Lower leg skin (tissue), 4 donors: ENCODE measurements around the gene SORCS2. TPM values are rescaled to one million over a fixed set of nuclear protein-coding genes. Genes with fewer than 3 reads are reported as not detected.

Experiments used
- DNase-seq, 2 donors: peaks; one replicate each; pipeline ENCODE4 v3.0.0-alpha.2; 2019; ENCODE audit warnings: low spot score in 2 of 2
- H3K4me3 ChIP-seq: fragments of 200-600 bp; sonication (generic); 2 replicates; pipeline ENCODE4 v1.5.1; 2017; ENCODE audit warnings: mild to moderate bottlenecking, low read depth; ENCODE audit not compliant: poor library complexity, severe bottlenecking
- POLR2A ChIP-seq, 2 donors: fragments of 450-650 bp; IDR thresholded peaks; one replicate each; pipeline ENCODE4 v1.6.1; 2016 to 2017; ENCODE audit warnings: antibody characterized with exemption in 2 of 2, mild to moderate bottlenecking in 1 of 2, moderate library complexity in 1 of 2
- WGBS, 2 donors: methylation state at CpG; one replicate each; pipeline ENCODE4 v1.1.5; 2018; 5-methylcytosine and 5-hydroxymethylcytosine counted together
- intact Hi-C: fragments of 100-400 bp; cut with DNase I; formaldehyde crosslinking; loops from one replicate; pipeline ENCODE4 v1.15.0; 2023; ENCODE audit warnings: low total_unique reads
- total RNA-seq, 4 donors: library from RNA; depleted of rRNA; stranded (reverse); fragments of >200 nt; gene quantifications; one replicate each; pipeline ENCODE4 v1.1.0, GENCODE V29; 2016
- TF ChIP-seq, protein P1 (sequence below), 3 donors: fragments of 450-650 bp; IDR thresholded peaks; one replicate each; pipeline ENCODE4 v1.5.1; 2016; ENCODE audit warnings: antibody characterized with exemption in 3 of 3, mild to moderate bottlenecking in 3 of 3, moderate library complexity in 2 of 3

Gene SORCS2
- total RNA-seq, 4 donors from 2014 or later = 1.1 to 6.4 (median 1.5) TPM

DNA sequence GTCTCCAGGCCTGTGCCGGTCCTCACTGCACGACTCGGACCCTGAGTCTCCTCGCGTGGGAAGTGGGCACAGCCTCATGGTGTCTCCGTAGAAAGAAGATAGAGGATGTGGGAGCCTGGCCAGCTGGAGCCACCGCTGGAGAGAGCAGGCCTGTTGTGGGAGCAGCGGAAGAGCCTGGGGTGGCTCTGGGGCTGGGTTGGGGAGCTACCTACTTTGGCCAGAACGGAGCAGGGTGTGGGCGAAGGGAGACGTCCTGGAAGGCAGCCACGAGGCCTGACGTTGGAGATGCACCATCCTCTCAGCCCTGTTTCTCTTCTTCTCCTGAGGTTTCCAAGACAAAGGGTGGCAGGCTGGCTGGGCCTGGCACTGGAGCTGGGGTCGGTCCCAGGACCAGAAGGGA is 93.8 kb downstream of the SORCS2 start:
- intact Hi-C loops = loop anchor here (5.0 kb wide), 1 partner anchor 89 kb away; no protein-coding TSS in a partner anchor

DNA sequence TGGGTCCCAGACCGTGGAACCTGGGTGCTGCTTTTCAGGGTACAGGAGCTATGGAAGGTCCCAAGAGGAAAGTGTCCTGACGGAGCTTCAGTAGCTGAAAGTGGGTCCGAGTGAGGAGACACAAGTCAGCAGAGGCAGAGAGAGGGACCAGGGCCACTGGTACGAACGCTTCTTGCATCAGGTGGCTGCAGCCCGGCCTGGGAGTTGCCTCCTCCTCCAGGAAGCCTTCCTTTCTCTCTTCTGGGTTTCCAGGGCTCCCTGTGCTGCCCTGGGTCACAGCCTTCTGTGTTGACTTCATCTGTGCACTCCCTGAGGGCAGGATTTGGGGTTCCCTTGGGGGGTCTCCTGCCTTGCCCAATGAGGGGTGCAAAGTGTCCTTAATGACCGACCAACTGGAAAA is 94.5 kb downstream of the SORCS2 start:
- 86 to 89% methylated on average over 7 of the region's 7 CpGs for WGBS, 2 donors
- intact Hi-C loops = loop anchor here (5.0 kb wide), 1 partner anchor 89 kb away; no protein-coding TSS in a partner anchor
- no peak for DNase-seq
- no peak for TF ChIP-seq POLR2A (IDR thresholded peaks at IDR 0.05)
- TF ChIP-seq, protein P1, sequence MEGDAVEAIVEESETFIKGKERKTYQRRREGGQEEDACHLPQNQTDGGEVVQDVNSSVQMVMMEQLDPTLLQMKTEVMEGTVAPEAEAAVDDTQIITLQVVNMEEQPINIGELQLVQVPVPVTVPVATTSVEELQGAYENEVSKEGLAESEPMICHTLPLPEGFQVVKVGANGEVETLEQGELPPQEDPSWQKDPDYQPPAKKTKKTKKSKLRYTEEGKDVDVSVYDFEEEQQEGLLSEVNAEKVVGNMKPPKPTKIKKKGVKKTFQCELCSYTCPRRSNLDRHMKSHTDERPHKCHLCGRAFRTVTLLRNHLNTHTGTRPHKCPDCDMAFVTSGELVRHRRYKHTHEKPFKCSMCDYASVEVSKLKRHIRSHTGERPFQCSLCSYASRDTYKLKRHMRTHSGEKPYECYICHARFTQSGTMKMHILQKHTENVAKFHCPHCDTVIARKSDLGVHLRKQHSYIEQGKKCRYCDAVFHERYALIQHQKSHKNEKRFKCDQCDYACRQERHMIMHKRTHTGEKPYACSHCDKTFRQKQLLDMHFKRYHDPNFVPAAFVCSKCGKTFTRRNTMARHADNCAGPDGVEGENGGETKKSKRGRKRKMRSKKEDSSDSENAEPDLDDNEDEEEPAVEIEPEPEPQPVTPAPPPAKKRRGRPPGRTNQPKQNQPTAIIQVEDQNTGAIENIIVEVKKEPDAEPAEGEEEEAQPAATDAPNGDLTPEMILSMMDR (IDR thresholded peaks at IDR 0.05) = no peak
- no peak overlapping the region for H3K4me3 ChIP-seq

More for the DNA sequence above, 93.8 kb downstream of the SORCS2 start:
- no peak for DNase-seq
- H3K4me3 ChIP-seq = no peak overlapping the region
- no peak for TF ChIP-seq POLR2A (IDR thresholded peaks at IDR 0.05)
- TF ChIP-seq, protein P1 (IDR thresholded peaks at IDR 0.05) = no peak
- 26 to 41% methylated on average over 14 of the region's 14 CpGs for WGBS, 2 donors

DNA sequence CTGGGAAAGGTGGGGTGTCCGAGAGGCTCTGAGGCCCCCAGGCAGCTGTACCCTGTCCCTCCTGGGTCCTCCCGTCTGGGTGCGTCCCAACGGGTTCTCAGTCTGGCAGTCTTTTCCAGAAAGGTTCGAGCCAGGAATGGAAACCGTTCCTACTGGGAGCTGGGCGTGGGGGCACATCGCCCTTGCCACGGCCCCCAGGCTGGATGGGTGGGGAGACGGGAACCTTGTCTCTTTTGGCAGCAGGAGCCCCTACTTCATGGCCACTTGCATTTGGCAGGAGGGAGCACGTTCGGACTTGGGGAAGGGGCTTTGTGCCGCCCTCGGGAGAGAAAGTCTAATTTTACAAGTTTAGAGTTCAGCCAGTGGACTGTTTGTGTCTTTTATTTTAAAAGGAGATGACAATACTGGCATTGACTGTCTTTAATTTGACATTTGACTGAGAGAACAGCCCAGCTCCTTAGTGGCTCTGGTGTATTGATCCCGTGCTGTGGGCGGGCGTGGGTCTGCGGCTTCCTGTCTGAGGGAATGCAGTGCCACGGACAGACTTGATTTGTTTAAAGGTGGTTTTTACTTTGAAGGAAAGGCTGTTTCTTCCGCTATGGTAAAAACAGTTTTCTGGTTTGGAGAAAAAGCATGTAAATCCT is 95.1 kb downstream of the SORCS2 start:
- no peak overlapping the region for H3K4me3 ChIP-seq
- intact Hi-C loops = loop anchor here (5.0 kb wide), 1 partner anchor 90 kb away; no protein-coding TSS in a partner anchor
- 49 to 51% methylated on average over 15 to 20 of the region's 20 CpGs for WGBS, 2 donors
- TF ChIP-seq, protein P1 (IDR thresholded peaks at IDR 0.05) = no peak
- no peak for TF ChIP-seq POLR2A (IDR thresholded peaks at IDR 0.05)
- DNase-seq = no peak

DNA sequence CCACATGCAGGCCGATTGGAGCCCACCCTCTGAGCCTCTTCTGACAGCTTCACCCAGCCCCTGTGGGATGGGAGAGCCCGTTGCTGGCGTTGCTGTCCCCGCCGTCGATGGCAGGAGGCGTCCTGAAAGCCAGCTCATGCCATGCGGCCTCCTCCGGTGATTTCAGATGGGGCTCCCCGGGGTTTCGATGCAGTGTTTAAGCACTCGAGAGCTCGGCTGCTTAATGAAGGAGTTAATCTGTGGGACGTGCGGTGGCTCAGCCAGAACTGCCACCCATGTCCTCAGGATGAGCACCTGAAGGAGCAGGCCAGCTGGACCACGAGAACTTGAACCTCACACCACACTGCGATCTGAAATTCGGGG is 95.6 kb downstream of the SORCS2 start:
- no peak overlapping the region for H3K4me3 ChIP-seq
- 78 to 87% methylated on average over 18 of the region's 18 CpGs for WGBS, 2 donors
- DNase-seq = no peak
- intact Hi-C loops = loop anchor here (5.0 kb wide), 1 partner anchor 91 kb away; no protein-coding TSS in a partner anchor
- no peak for TF ChIP-seq POLR2A (IDR thresholded peaks at IDR 0.05)
- TF ChIP-seq, protein P1 (IDR thresholded peaks at IDR 0.05) = no peak

DNA sequence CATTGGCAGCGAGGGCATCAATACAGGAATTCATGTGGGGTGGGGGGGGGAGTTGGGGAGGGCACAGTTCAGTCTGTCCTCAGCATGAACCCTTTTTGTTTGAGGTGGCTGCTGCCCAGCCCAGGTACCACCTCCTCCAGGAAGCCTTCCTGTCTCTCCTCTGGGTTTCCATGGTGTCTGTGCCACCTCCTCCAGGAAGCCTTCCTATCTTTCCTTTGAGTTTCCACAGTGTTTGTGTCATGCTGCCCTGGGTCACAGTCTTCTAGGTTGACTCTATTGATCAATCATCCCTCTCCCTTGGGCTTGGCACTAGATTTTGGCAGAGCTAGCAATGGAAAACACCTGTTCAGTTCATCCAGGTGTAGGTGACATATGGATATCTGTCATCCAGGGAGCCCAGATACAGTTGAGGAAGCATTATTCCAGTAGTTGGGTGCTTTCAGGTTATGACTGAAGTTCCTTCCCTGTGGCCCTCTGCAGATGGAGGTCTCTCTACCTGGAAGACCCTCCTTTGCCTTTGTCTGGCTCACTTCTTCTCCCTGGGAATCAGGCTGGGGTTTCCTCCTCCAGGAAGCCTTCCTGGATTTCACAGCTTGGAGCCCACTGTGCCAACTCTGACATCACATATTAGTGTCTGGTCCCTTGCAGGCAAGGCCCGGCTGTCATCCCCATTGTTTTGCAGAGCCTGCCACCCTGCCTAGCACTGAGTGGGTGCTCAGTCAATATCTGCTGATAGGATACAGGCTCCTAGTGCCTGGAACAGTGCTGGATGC is 96.6 kb downstream of the SORCS2 start:
- no peak for DNase-seq
- intact Hi-C loops = loop anchor here (5.0 kb wide), 1 partner anchor 92 kb away; no protein-coding TSS in a partner anchor
- no peak overlapping the region for H3K4me3 ChIP-seq
- TF ChIP-seq, protein P1 (IDR thresholded peaks at IDR 0.05) = no peak
- WGBS, 2 donors = 80 to 90% methylated on average over 2 of the region's 2 CpGs
